H1 (cell line): Measurements from ENCODE around the gene PPP1R1A. TPM values are rescaled to one million over a fixed set of nuclear protein-coding genes. Genes with fewer than 3 reads are reported as not detected.

Source experiments
- BRCA1 ChIP-seq: IDR thresholded peaks from 2 replicates; pipeline ENCODE4 v1.6.1; 2012; ENCODE audit warnings: low read depth, low read length, improper control_type of control experiment
- CBX8 ChIP-seq: fragments of 300-800, 300-1000 bp; sonication (generic); IDR thresholded peaks from 2 replicates; pipeline ENCODE4 v1.7.1; 2016; ENCODE audit warnings: low read depth, low read length, borderline replicate concordance
- CHD2 ChIP-seq: IDR thresholded peaks from 2 replicates; pipeline ENCODE4 v1.6.1; 2012; ENCODE audit warnings: low read length, improper control_type of control experiment
- CREB1 ChIP-seq: IDR thresholded peaks from 2 replicates; pipeline ENCODE4 v1.6.1; 2012; ENCODE audit warnings: inconsistent platforms
- EZH2 ChIP-seq: fragments of 200-600 bp; sonication (generic); IDR thresholded peaks from 2 replicates; pipeline ENCODE4 v1.7.1; 2012; ENCODE audit warnings: low read depth, mild to moderate bottlenecking, moderate library complexity, low read length, inconsistent platforms; ENCODE audit not compliant: severe bottlenecking
- HDAC2 ChIP-seq, 2 experiments: fragments of 300-600 bp in 1 of 2; sonication (generic) in 1 of 2; IDR thresholded peaks; 2 replicates each; pipeline ENCODE4 v1.6.1; 2011 to 2012; ENCODE audit warnings: low read depth in 2 of 2, low read length in 2 of 2, mild to moderate bottlenecking in 2 of 2, moderate library complexity in 2 of 2, borderline replicate concordance in 1 of 2, inconsistent platforms in 1 of 2
- HDAC6 ChIP-seq: IDR thresholded peaks from one replicate; pipeline ENCODE4 v1.7.1; 2012; ENCODE audit warnings: low read depth, mild to moderate bottlenecking, inconsistent platforms, low read length, moderate library complexity
- MAFK ChIP-seq: IDR thresholded peaks from 2 replicates; pipeline ENCODE4 v1.6.1; 2012; ENCODE audit warnings: low read depth, mild to moderate bottlenecking, improper control_type of control experiment, low read length
- PHF8 ChIP-seq: fragments of 200-600 bp; sonication (generic); conservative IDR thresholded peaks from 2 replicates; pipeline ENCODE4 v1.7.1; 2012; ENCODE audit warnings: low read depth, mild to moderate bottlenecking, inconsistent platforms, low read length, moderate library complexity
- RAD21 ChIP-seq, 2 experiments: IDR thresholded peaks in 1 of 2; conservative IDR thresholded peaks in 1 of 2; 2 replicates each; pipeline ENCODE4 v1.6.1; 2011; ENCODE audit warnings: low read depth in 2 of 2, low read length in 2 of 2, improper control_type of control experiment in 1 of 2, inconsistent platforms in 1 of 2, mild to moderate bottlenecking in 1 of 2, moderate library complexity in 1 of 2
- RXRA ChIP-seq: IDR thresholded peaks from 2 replicates; pipeline ENCODE4 v1.6.1; 2011; ENCODE audit warnings: low read depth, mild to moderate bottlenecking, low read length, moderate library complexity; ENCODE audit not compliant: insufficient read depth
- SIN3A ChIP-seq, 2 experiments: IDR thresholded peaks in 1 of 2; conservative IDR thresholded peaks in 1 of 2; 2 replicates each; pipeline ENCODE4 v1.6.1; 2011 to 2012; ENCODE audit warnings: low read length in 2 of 2, improper control_type of control experiment in 1 of 2, low read depth in 1 of 2, mild to moderate bottlenecking in 1 of 2
- TBP ChIP-seq: IDR thresholded peaks from 2 replicates; pipeline ENCODE4 v1.6.1; 2011; ENCODE audit warnings: low read depth, low read length, improper control_type of control experiment
- ZNF274 ChIP-seq: IDR thresholded peaks from 2 replicates; pipeline ENCODE4 v1.7.0; 2012; ENCODE audit warnings: low read length, borderline replicate concordance; ENCODE audit errors: extremely low read depth
- polyA plus RNA-seq, 7 experiments: library from polyadenylated mRNA; depleted of rRNA in 3 of 7; stranded (reverse) in 5 of 7; unstranded in 2 of 7; fragments of >200 nt in 5 of 7; fragments of 200-250 nt in 2 of 7; gene quantifications; 1 replicate in 5 of 7; 2 replicates in 1 of 7; 4 replicates in 1 of 7; pipeline versions ENCODE4 v1.2.1 to v1.2.3, GENCODE V29; 2011 to 2013; ENCODE audit warnings: missing spikeins in 2 of 7, mixed read lengths in 2 of 7
- total RNA-seq: library from RNA; stranded (reverse); fragmentation: NEBNext Ultra II Directional; extraction: Animal tissue kit (Norgen Biotek cat#: 25700); gene quantifications from 2 replicates; pipeline ENCODE4 v1.2.1, GENCODE V29; 2021

PPP1R1A gene
- total and polyA plus RNA-seq, 2 of the 8 experiments (the other 6 are each of a cell fraction or from before 2014, with no cell fraction given), result 5.8 to 13.1 TPM

DNA sequence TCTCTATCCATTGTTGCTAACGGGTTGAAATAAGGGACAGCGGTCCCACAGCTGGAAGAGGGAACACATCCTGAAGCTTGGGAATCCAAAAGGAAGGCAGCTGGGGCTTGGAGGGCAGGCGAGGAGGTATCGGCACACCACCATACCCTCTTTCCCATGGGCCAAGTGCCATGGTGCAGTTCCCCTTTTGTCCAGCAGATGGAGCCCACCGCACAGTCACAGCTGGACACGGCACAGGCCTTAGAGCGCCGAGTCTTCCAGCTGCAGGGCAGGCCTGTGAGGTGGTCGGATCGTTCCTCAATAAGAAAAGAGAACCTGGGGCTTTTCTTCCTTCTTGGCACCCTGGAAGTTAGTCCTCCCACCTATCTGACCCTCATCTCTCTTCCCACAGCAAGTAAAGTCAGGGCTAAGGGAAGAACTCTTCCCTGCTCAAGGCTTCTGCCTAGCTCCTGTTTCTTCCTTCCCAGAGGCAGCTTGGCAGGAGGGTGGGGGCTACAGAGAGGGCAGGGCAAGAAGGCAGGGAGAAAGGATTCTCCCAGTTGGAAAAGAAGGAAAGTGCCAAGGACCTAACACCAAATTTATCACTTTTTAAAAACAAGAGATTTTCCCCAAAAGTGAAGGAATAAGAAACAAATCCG, 8.6 kb downstream of the PPP1R1A start (continued):
- TF ChIP-seq CBX8 (no peak), SIN3A (conservative IDR thresholded peaks at IDR 0.05 in 1 of 2, IDR thresholded peaks at IDR 0.05 in 1 of 2; ENCODE audit: low read depth in 1 of 2, low read length in 2 of 2) (0 out of 4 replicates have a peak, but pooled peaks of 1 of the 2 experiments have one; percentile 57), MAFK (no peak), RXRA (no peak), TBP (0 out of 2 replicates have a peak, but pooled peaks have one; percentile 20), RAD21 (IDR thresholded peaks at IDR 0.05 in 1 of 2, conservative IDR thresholded peaks at IDR 0.05 in 1 of 2; ENCODE audit: low read depth in 2 of 2, low read length in 2 of 2) (peak; percentile 86 to 90), EZH2 (no peak), ZNF274 (no peak), HDAC2 (IDR thresholded peaks at IDR 0.05; ENCODE audit: borderline replicate concordance in 1 of 2, low read depth in 2 of 2, low read length in 2 of 2) (no peak), PHF8 (no peak), CHD2 (0 out of 2 replicates have a peak, but pooled peaks have one; percentile 32), HDAC6 (no peak), BRCA1 (peak; percentile 20; the same call in 1 of the 2 replicates), CREB1 (peak; percentile 37; the same call in 1 of the 2 replicates)
